Heart left ventricle (tissue), 13 donors: ENCODE results near the gene CNTN4.

Source experiments
- POLR2A ChIP-seq, 2 donors: fragments of 450-650 bp; IDR thresholded peaks; one replicate each; pipeline ENCODE4 v1.6.1; 2017; ENCODE audit warnings: antibody characterized with exemption in 2 of 2, mild to moderate bottlenecking in 2 of 2, moderate library complexity in 2 of 2
- TF ChIP-seq, protein P1 (sequence below), 12 donors: fragments of 200-600 bp; sonication (generic) in 4 of 12; IDR thresholded peaks; one replicate each; pipeline versions ENCODE4 v1.5.0 to v1.8.0; 2018 to 2022; ENCODE audit warnings: antibody characterized with exemption in 12 of 12, mild to moderate bottlenecking in 5 of 12
- donor health status: ischemic (EF 13 %, LVEDD 7.1; RV severe dilation, severe dysfunction).
- donor health status: DM: no; HTN: yes; CAD: no.
- donor health status: DM: no; HTN: no; CAD: no.
- donor health status: ischemic (EF 25% LVEDD 6.9; RV normal size, moderate dysfunction).
- donor health status: ischemic (EF 25% LVEDD 5.7; RV mildly dilated, moderate dysfunction).
- donor health status: ischemic (EF 35%, LVEDD 5.7; RV mildly dilated, moderate dysfunction).
- donor health status: nonischemic (EF 11% LVEDD 7.7; RV severe dilation, severe dysfunction).
- donor health status: DM: yes; HTN: yes; CAD: no.
- donor health status: PGD.
- donor health status: ischemic (EF 29% LVEDD 5.4; RV normal size, mild dysfunction).
- donor health status: nonischemic (EF 23%, LVEDD 6.1; RV moderate dilation, normal function).

DNA sequence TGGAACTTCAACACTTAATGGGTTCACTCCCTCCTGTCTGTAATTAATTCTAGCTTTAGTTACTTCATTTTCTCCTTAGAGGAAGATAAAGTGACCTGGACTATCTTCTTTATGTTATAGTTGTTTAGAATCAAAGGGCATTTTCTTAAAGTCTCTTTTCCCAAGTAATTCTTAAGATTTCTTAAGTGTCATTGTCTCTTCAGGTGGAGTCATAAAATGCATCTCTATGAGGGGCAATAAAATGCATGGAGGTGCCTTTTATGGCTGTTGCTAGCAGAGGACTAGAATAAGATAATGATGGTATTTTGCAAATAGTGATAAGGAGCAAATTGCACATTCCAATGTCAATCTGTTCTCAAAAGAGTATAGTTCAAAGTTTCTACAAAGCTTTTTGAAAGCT lies 34.5 kb downstream of the CNTN4 start:
- TF ChIP-seq, protein P1, sequence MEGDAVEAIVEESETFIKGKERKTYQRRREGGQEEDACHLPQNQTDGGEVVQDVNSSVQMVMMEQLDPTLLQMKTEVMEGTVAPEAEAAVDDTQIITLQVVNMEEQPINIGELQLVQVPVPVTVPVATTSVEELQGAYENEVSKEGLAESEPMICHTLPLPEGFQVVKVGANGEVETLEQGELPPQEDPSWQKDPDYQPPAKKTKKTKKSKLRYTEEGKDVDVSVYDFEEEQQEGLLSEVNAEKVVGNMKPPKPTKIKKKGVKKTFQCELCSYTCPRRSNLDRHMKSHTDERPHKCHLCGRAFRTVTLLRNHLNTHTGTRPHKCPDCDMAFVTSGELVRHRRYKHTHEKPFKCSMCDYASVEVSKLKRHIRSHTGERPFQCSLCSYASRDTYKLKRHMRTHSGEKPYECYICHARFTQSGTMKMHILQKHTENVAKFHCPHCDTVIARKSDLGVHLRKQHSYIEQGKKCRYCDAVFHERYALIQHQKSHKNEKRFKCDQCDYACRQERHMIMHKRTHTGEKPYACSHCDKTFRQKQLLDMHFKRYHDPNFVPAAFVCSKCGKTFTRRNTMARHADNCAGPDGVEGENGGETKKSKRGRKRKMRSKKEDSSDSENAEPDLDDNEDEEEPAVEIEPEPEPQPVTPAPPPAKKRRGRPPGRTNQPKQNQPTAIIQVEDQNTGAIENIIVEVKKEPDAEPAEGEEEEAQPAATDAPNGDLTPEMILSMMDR (IDR thresholded peaks at IDR 0.05) = no peak
- TF ChIP-seq POLR2A (IDR thresholded peaks at IDR 0.05) = no peak
